Fibroblast of villous mesenchyme (primary cell): ENCODE results near the gene HEPN1. TPM values are rescaled to one million over a fixed set of nuclear protein-coding genes. Genes with fewer than 3 reads are reported as not detected.

ENCODE experiments used
- DNase-seq: peaks from one replicate; pipeline ENCODE4 v3.0.0-alpha.2; 2010; ENCODE audit warnings: low read depth
- H3K4me3 ChIP-seq: 2 replicates; pipeline ENCODE4 v1.5.1; 2011; ENCODE audit warnings: low read depth, mild to moderate bottlenecking, low read length
- CTCF ChIP-seq: IDR thresholded peaks from 2 replicates; pipeline ENCODE4 v1.5.1; 2012; ENCODE audit warnings: low read depth, mild to moderate bottlenecking, low read length; ENCODE audit not compliant: insufficient read depth
- total RNA-seq: library from RNA; depleted of rRNA; stranded (reverse); fragments of >200 nt; gene quantifications from 2 replicates; pipeline ENCODE4 v1.2.3, GENCODE V29; 2012

The HEPN1 gene
- total RNA-seq, 1 donor = not detected

- no peak overlapping the region for H3K4me3 ChIP-seq
- peak; percentile 14 for TF ChIP-seq CTCF
- no peak for DNase-seq
These were observed 19.5 kb upstream of the HEPN1 start for GRCh38 chr11:124899383-124900145.

- no peak overlapping the region for H3K4me3 ChIP-seq
- peak; percentile 75 for DNase-seq
- no peak for TF ChIP-seq CTCF
These were observed 18.6 kb upstream of the HEPN1 start for GRCh38 chr11:124900464-124900863.

- H3K4me3 ChIP-seq = no peak overlapping the region
- TF ChIP-seq CTCF = no peak
- DNase-seq = no peak
These were observed 16.4 kb upstream of the HEPN1 start for GRCh38 chr11:124902616-124903015.

- H3K4me3 ChIP-seq = no peak overlapping the region
- DNase-seq = no peak
- TF ChIP-seq CTCF = no peak
These were observed 3.3 kb upstream of the HEPN1 start for GRCh38 chr11:124915541-124916369.

- no peak overlapping the region for H3K4me3 ChIP-seq
- no peak for TF ChIP-seq CTCF
- DNase-seq = no peak
These were observed 2.7 kb upstream of the HEPN1 start for GRCh38 chr11:124916370-124916710.

- no peak for TF ChIP-seq CTCF
- DNase-seq = peak; percentile 77
- H3K4me3 ChIP-seq = no peak overlapping the region
These were observed 1.9 kb upstream of the HEPN1 start for GRCh38 chr11:124917115-124917637.
